Stomach (tissue), 9 donors: ENCODE results near the gene ZNF18. TPM values are rescaled to one million over a fixed set of nuclear protein-coding genes. Genes with fewer than 3 reads are reported as not detected.

Source experiments
- DNase-seq, 2 donors: peaks; one replicate each; pipeline versions ENCODE4 v3.0.0 to v3.0.0-alpha.2; 2013 to 2019
- H3K27ac ChIP-seq, 5 donors: fragments of 200-600 bp in 4 of 5; sonication (generic) in 4 of 5; one replicate each; pipeline ENCODE4 v1.5.1; 2013 to 2019; ENCODE audit warnings: mild to moderate bottlenecking in 1 of 5, moderate library complexity in 1 of 5
- H3K27me3 ChIP-seq, 3 donors: fragments of 200-600 bp; sonication (generic); one replicate each; pipeline ENCODE4 v1.5.1; 2017 to 2019; ENCODE audit warnings: mixed run types in 1 of 3
- H3K36me3 ChIP-seq, 4 donors: fragments of 200-600 bp; sonication (generic); 1 replicate in 3 of 4; 2 replicates in 1 of 4; pipeline ENCODE4 v1.5.1; 2016 to 2019
- H3K4me1 ChIP-seq, 4 donors: fragments of 200-600 bp; sonication (generic); one replicate each; pipeline ENCODE4 v1.5.1; 2016 to 2019
- H3K4me3 ChIP-seq, 4 donors: fragments of 200-600 bp; sonication (generic) in 3 of 4; one replicate each; pipeline ENCODE4 v1.5.1; 2016 to 2019; ENCODE audit warnings: mild to moderate bottlenecking in 1 of 4
- H3K9me3 ChIP-seq, 4 donors: fragments of 200-600 bp; sonication (generic); one replicate each; pipeline ENCODE4 v1.5.1; 2016 to 2019
- CTCF ChIP-seq, 7 experiments: fragments of 450-650 bp in 4 of 7; fragments of 200-600 bp in 3 of 7; sonication (generic) in 3 of 7; IDR thresholded peaks; one replicate each; pipeline ENCODE4 v1.5.1; 2016 to 2019; ENCODE audit warnings: antibody characterized with exemption in 7 of 7, control low read depth in 2 of 7, mild to moderate bottlenecking in 1 of 7
- EP300 ChIP-seq: sonication (generic); formaldehyde crosslinking; IDR thresholded peaks from one replicate; pipeline ENCODE4 v1.6.1; 2017; ENCODE audit warnings: antibody characterized with exemption
- POLR2A ChIP-seq, 4 donors: fragments of 450-650 bp; IDR thresholded peaks; one replicate each; pipeline ENCODE4 v1.6.1; 2016; ENCODE audit warnings: antibody characterized with exemption in 4 of 4, control low read depth in 2 of 4, mild to moderate bottlenecking in 1 of 4, moderate library complexity in 1 of 4
- POLR2AphosphoS5 ChIP-seq, 3 donors: sonication (generic); formaldehyde crosslinking; IDR thresholded peaks; one replicate each; pipeline ENCODE4 v1.6.1; 2016; ENCODE audit warnings: antibody characterized with exemption in 3 of 3
- WGBS, 5 donors: extraction: QIAGEN DNeasy Blood & Tissue Kit in 3 of 5; methylation state at CpG; one replicate each; pipeline versions ENCODE4 v1.1.5 to v1.1.7; 2013 to 2018; 5-methylcytosine and 5-hydroxymethylcytosine counted together
- intact Hi-C: fragments of 100-400 bp; cut with DNase I; formaldehyde crosslinking; loops from one replicate; pipeline ENCODE4 v1.15.1; 2023; ENCODE audit warnings: low total_unique reads
- polyA plus RNA-seq, 3 donors: library from polyadenylated mRNA; stranded (reverse); fragments of 200-250 nt; gene quantifications; one replicate each; pipeline ENCODE4 v1.2.3, GENCODE V29; 2013
- small RNA-seq, 4 donors: library from RNA; depleted of rRNA; stranded (forward); fragments of <200 nt; gene quantifications; one replicate each; pipeline ENCODE3, GENCODE V24; 2016
- total RNA-seq, 5 donors: library from RNA; depleted of rRNA; stranded (reverse); fragments of >200 nt; gene quantifications; one replicate each; pipeline versions ENCODE4 v1.1.0 to v1.2.3, GENCODE V29; 2014 to 2016
- donor health status: healthy with polysubstance abuse.
- donor health status: Bipolar disorder and iron deficiency.
- donor health status: healthy.

ZNF18 gene
- total and polyA plus RNA-seq, 8 donors: 3.7 to 13.2 (median 6.7) TPM; not detected in 1

GRCh38 chr17:11932337-11932898 lies 64.9 kb downstream of the ZNF18 start:
- Histone ChIP-seq H3K27ac (no peak overlapping the region), H3K4me3 (no peak overlapping the region), H3K9me3 (no peaks in the 10 kb centered on the region), H3K4me1 (peaks cover 0 to 7% (median 6%) of the 10 kb centered on the region in 4 donors), H3K36me3 (no peaks in the 10 kb centered on the region), H3K27me3 (peaks cover 0 to 10% (median 0%) of the 10 kb centered on the region in 3 donors)
- no peak for DNase-seq
- 81 to 90% (median 88%) methylated on average over 10 of the region's 10 CpGs for WGBS, 5 donors
- TF ChIP-seq POLR2AphosphoS5 (IDR thresholded peaks at IDR 0.05): no peak
- TF ChIP-seq EP300: no peak
- TF ChIP-seq POLR2A (IDR thresholded peaks at IDR 0.05): no peak
- no peak for TF ChIP-seq CTCF (IDR thresholded peaks at IDR 0.05)
- intact Hi-C loops: no loop called here

GRCh38 chr17:11928436-11928835 lies 68.8 kb downstream of the ZNF18 start:
- no peak overlapping the region for H3K4me3 ChIP-seq
- no peaks in the 10 kb centered on the region for H3K9me3 ChIP-seq
- no peaks in the 10 kb centered on the region for H3K27me3 ChIP-seq
- TF ChIP-seq CTCF (IDR thresholded peaks at IDR 0.05) (no peak), EP300 (no peak), POLR2A (IDR thresholded peaks at IDR 0.05) (no peak), POLR2AphosphoS5 (IDR thresholded peaks at IDR 0.05) (no peak)
- H3K4me1 ChIP-seq: peaks cover 0 to 7% (median 6%) of the 10 kb centered on the region in 4 donors
- no peak for DNase-seq
- H3K27ac ChIP-seq: no peak overlapping the region
- no peaks in the 10 kb centered on the region for H3K36me3 ChIP-seq
- intact Hi-C loops: no loop called here
- WGBS, 5 donors: 23 to 55% (median 31%) methylated on average over 4 of the region's 4 CpGs

Small RNA genes within 50 kb of the gene (small RNA-seq; reads per million reads assigned to genes)
- 0 reads per million in 4 donors for gene RNU11-2P

Other genes with a start within 250 kb of the ZNF18 start
- gene MAP2K4, start 23.4 kb upstream of the ZNF18 start, total RNA-seq: 100 to 1,000 TPM in 1 of 5 donors, 10 to 100 TPM in 3, 1 to 10 TPM in 1; 1.4 to 174 (median 48.1) TPM
- gene MAP2K4, start 23.4 kb upstream of the ZNF18 start, polyA plus RNA-seq: 10 to 100 TPM in 2 of 3 donors, 1 to 10 TPM in 1; 9.2 to 13.9 (median 11.8) TPM